ENCODE measurements around the gene POLR3K. TPM values are rescaled to one million over a fixed set of nuclear protein-coding genes. Genes with fewer than 3 reads are reported as not detected.

The POLR3K gene
- total RNA-seq, 1 experiment from 2014 or later: 13.5 TPM

DNA sequence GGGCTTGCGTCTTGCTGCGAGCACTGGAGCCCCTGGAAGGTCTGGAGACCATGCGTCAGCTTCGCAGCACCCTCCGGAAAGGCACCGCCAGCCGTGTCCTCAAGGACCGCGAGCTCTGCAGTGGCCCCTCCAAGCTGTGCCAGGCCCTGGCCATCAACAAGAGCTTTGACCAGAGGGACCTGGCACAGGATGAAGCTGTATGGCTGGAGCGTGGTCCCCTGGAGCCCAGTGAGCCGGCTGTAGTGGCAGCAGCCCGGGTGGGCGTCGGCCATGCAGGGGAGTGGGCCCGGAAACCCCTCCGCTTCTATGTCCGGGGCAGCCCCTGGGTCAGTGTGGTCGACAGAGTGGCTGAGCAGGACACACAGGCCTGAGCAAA lies 32.0 kb upstream of the POLR3K start:
- peaks cover 8% of the 10 kb centered on the region for H3K36me3 ChIP-seq (replicated peaks; ENCODE audit: control insufficient read depth, insufficient read depth, low read length)
- no peak for DNase-seq
- no peaks in the 10 kb centered on the region for H3K27me3 ChIP-seq (ENCODE audit: control insufficient read depth, insufficient read depth, low read length)
- no peak overlapping the region for H3K4me3 ChIP-seq (ENCODE audit: insufficient read depth, low read depth, low read length)

- no peak for DNase-seq
- Histone ChIP-seq H3K36me3 (replicated peaks; ENCODE audit: control insufficient read depth, insufficient read depth, low read length) (peaks cover 8% of the 10 kb centered on the region), H3K27me3 (ENCODE audit: control insufficient read depth, insufficient read depth, low read length) (no peaks in the 10 kb centered on the region), H3K4me3 (ENCODE audit: insufficient read depth, low read depth, low read length) (no peak overlapping the region)
Observed at GRCh38 chr16:84718-85406, 31.5 kb upstream of the POLR3K start.

DNA sequence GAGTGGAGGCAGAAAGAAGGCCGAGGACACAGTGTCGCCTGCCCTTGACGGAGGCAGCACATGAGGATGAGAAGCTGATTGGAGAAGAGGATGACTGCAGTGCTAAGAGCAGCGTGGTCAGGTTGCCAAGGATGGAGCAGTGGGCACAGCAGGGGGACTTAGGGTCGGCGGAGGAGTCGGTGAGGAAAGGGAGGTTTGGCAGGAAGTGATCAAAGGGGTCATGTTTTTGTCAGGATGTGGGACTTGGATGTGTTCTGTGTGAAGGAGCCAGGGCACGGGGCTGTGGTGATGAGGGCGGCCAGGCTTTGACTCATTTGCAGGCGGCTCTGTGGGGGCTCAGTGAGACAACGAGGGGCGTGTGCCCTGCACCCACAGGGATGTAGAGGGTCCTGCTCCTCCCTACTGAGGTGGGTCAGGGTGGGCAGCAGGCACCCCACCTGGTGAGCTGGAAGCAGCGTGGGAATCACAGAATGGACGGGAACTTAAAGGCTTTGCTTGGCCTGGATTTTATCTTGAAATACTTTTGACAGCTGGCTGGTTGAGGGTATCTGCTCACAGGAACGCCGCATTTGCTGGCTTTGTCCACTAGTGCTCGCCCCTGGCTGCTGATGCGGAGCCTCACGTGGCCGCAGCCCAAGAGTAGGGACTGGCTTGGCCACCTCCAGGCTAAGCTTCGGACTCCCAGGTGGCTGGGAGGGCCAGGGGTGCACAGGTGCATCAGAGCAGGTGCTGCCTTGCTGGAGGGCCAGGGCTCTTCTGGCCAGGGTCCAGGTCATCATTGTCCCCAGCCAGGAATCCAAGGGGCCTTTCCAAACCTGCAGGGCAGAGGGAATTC lies 30.6 kb upstream of the POLR3K start:
- no peak for DNase-seq
- Histone ChIP-seq H3K36me3 (replicated peaks; ENCODE audit: control insufficient read depth, insufficient read depth, low read length) (peaks cover 8% of the 10 kb centered on the region), H3K27me3 (ENCODE audit: control insufficient read depth, insufficient read depth, low read length) (no peaks in the 10 kb centered on the region), H3K4me3 (ENCODE audit: insufficient read depth, low read depth, low read length) (no peak overlapping the region)

DNA sequence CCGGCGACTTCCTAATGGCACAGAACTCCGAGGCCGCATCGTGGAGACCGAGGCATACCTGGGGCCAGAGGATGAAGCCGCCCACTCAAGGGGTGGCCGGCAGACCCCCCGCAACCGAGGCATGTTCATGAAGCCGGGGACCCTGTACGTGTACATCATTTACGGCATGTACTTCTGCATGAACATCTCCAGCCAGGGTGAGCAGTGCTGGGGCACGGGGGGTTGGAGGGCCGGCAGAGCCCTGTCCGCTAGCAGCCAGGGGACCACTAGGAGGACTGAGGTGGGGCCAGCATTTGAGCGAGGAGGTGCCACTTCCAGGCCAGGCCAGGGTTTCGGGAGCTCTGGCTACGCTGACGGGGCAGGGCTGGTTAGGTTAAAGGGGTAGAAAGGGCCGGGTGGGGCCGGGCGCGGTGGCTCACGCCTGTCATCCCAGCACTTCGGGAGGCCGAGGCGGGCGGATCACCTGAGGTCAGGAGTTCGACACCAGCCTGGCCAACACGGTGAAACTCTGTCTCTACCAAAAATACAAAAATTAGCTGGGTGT lies 29.7 kb upstream of the POLR3K start:
- no peak overlapping the region for H3K4me3 ChIP-seq (ENCODE audit: insufficient read depth, low read depth, low read length)
- H3K27me3 ChIP-seq (ENCODE audit: control insufficient read depth, insufficient read depth, low read length): no peaks in the 10 kb centered on the region
- DNase-seq: no peak
- H3K36me3 ChIP-seq (replicated peaks; ENCODE audit: control insufficient read depth, insufficient read depth, low read length): peaks cover 7% of the 10 kb centered on the region

GRCh38 chr16:79151-80054 lies 26.0 kb upstream of the POLR3K start:
- no peaks in the 10 kb centered on the region; the same call in 1 of the 2 replicates for H3K36me3 ChIP-seq (replicated peaks; ENCODE audit: control insufficient read depth, insufficient read depth, low read length)
- DNase-seq: no peak
- H3K27me3 ChIP-seq (ENCODE audit: control insufficient read depth, insufficient read depth, low read length): no peaks in the 10 kb centered on the region
- H3K4me3 ChIP-seq (ENCODE audit: insufficient read depth, low read depth, low read length): no peak overlapping the region

- no peaks in the 10 kb centered on the region; the same call in 1 of the 2 replicates for H3K36me3 ChIP-seq (replicated peaks; ENCODE audit: control insufficient read depth, insufficient read depth, low read length)
- H3K27me3 ChIP-seq (ENCODE audit: control insufficient read depth, insufficient read depth, low read length): no peaks in the 10 kb centered on the region
- H3K4me3 ChIP-seq (ENCODE audit: insufficient read depth, low read depth, low read length): peak overlapping the region; percentile 92
- DNase-seq: no peak
Observed at GRCh38 chr16:78444-79150, 25.2 kb upstream of the POLR3K start.

DNA sequence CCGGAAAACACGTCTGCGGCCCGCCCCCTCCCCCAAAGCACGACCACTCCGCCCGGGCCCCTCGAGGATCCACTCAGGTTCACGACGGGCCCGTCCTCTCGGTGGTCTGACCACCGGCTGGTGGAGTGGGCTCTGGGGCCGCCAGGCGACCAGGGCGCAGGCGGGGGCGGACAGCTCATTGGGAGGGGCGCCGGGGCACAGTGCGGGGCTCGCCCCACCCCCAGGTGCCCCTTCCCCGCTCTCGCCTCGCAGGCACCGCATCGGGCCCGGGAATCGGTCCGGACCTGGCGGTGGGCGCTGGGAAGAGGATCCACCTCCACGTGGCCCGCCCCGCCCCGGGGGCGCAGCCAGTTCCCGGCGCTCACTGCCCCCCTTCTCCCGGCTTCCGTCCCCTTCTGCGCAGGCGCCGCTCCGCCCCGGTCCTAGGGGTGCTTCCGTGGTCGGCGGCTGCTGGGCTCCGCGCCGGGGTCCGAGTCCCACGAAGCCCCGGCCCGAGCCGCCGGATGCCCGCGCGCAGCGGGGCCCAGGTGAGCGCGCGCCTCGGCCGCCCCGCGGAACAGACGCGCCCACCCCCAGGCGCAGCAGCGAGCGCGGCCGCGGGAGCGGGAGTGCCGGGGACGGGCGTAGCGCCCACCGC lies 24.5 kb upstream of the POLR3K start, which contains the start of gene MPG:
Gene MPG (plus strand): TSS at position 419 of the 637 bp plus-strand sequence. CDS start 85 bp downstream, at position 504.
- H3K4me3 ChIP-seq (ENCODE audit: insufficient read depth, low read depth, low read length): peak within 1 kb of the TSS; percentile 92
- DNase-seq: peak; percentile 99
- no peaks in the 10 kb centered on the region; the same call in 1 of the 2 replicates for H3K36me3 ChIP-seq (replicated peaks; ENCODE audit: control insufficient read depth, insufficient read depth, low read length)
- H3K27me3 ChIP-seq (ENCODE audit: control insufficient read depth, insufficient read depth, low read length): no peaks in the 10 kb centered on the region

DNA sequence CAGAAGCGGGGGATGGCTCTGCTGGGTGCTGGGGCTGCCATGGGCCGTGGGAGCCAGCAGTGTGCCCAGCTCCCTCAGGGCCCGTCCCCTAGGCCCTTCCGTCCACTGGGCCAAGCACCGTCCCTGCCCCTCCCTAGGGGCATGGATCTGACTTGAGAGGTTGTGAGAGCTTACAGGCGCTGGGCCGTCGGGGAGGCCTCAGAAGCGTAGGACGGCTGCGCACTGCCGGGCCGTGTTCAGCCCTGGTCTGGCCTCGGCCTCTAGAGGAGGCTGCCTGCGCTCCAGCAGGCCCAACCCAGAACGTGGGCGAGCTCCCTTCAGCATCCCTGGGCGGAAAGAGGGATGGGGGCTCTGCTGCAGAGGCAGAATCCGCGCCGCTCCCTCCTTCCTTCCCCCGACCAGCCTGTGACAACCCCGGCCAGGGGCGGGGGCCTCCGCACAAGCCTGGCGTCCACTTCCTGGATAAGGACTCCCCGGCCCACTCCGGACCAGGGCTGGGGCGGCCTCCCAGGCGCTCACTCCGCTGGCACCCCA lies 23.9 kb upstream of the POLR3K start:
- H3K27me3 ChIP-seq (ENCODE audit: control insufficient read depth, insufficient read depth, low read length): no peaks in the 10 kb centered on the region

DNA sequence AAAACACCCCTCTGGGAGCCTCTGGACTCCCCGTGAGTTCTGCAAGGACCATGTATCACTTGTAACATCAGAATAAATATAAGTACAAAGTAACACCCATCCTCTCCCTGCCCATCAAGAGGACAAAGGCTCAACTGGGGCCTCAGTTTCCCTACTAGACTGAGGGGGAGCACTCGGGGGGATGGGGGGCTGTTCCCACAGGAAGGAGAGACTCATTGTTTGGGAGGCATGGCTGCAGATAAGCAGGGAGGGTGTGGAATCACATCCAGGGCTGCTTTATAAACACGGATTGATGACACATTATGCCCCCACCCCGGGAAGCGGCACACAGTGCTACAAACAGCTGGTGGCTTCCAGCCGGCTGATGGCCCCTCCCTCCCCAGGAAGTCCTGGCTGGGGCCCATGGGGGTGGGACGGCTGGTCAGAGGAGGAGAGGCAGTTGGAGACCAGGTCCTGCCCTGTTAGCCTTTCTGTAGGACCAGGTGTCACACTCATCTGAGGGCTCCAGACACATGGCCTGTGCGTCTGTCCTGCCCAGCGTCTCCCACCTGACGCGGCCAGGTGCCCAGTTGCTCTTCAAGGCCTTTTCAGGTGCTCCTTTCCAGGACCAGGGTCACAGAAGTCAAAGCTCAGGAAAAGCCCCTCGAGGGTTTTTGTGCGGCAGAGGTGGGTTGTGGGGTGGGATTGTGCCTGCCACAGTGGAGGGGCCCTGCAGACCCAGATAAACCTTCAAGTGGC lies 23.3 kb upstream of the POLR3K start:
- H3K4me3 ChIP-seq (ENCODE audit: insufficient read depth, low read depth, low read length): no peak overlapping the region
- no peaks in the 10 kb centered on the region; the same call in 1 of the 2 replicates for H3K36me3 ChIP-seq (replicated peaks; ENCODE audit: control insufficient read depth, insufficient read depth, low read length)
- no peaks in the 10 kb centered on the region for H3K27me3 ChIP-seq (ENCODE audit: control insufficient read depth, insufficient read depth, low read length)
- no peak for DNase-seq

More for the DNA sequence above, 23.9 kb upstream of the POLR3K start:
- peak; percentile 93 for DNase-seq
- peak overlapping the region; percentile 92 for H3K4me3 ChIP-seq (ENCODE audit: insufficient read depth, low read depth, low read length)
- no peaks in the 10 kb centered on the region; the same call in 1 of the 2 replicates for H3K36me3 ChIP-seq (replicated peaks; ENCODE audit: control insufficient read depth, insufficient read depth, low read length)

DNA sequence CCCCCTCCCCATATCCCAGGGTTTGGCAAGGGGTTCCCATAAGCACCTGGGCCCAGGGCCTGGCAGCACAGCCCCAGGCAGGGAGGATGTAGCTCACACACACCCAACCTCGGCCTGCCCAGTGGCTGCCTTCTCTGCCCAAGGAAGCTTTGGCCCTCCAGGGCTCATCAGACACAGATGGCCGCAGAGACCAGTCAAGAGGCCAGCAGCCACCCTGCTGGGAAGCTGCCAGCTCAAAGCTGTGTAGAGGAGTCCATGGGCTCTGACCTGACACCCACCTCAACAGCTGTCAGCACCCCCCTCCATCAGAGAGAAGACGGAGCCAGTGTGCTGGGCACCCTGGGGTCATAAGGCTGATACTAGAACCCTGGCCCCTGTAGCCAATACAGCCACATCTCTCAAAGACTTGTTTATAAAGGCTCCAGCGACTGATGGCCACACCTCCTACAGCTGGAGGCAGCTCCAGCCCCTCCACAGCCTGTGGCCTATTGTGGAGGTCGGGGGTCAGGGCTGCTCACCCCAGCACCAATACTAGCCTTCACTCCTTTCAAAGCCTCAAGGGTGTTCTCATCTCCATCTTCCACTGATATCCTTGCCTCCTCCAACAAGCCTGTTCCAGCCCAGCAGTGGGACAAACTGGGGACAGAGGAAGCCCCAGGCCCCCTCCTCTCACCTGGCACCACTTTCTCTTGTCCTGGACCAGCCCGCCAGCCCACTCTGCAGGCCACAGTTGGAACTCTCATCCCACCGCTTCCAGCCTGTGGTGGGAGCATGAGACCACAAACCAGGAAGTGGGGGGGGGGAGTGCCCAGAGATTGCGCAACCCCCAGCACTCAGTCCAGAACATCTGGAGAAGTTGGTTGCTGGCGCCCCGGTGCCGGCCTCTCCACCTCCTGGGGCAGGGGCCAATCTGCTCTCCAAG lies 22.4 kb upstream of the POLR3K start:
- Histone ChIP-seq H3K4me3 (ENCODE audit: insufficient read depth, low read depth, low read length) (no peak overlapping the region), H3K27me3 (ENCODE audit: control insufficient read depth, insufficient read depth, low read length) (no peaks in the 10 kb centered on the region), H3K36me3 (replicated peaks; ENCODE audit: control insufficient read depth, insufficient read depth, low read length) (no peaks in the 10 kb centered on the region; the same call in 1 of the 2 replicates)
- DNase-seq: peak; percentile 87

DNA sequence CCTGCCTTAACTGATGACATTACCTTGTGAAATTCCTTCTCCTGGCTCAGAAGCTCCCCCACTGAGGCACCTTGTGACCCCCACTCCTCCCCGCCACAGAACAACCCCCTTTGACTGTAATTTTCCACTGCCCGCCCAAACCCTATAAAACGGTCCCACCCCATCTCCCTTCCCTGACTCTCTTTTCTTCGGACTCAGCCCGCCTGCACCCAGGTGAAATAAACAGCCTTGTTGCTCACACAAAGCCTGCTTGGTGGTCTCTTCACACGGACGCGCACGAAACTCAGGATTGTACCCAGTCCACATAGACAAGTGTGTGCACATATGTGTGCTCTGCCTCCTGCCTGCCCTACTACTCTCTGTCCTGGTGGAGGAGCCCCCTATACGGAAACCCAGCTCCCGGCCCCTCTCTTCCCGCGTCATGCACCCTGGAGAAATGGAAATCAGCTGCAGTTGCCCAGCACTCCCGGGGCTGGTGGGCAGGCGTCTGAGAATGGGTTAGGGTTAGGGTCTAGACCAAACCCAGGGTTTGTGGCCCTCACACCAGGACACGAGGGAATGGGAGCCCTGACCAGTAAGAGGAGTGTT lies 21.4 kb upstream of the POLR3K start:
- H3K27me3 ChIP-seq (ENCODE audit: control insufficient read depth, insufficient read depth, low read length): no peaks in the 10 kb centered on the region
- DNase-seq: no peak
- no peaks in the 10 kb centered on the region; the same call in 1 of the 2 replicates for H3K36me3 ChIP-seq (replicated peaks; ENCODE audit: control insufficient read depth, insufficient read depth, low read length)
- no peak overlapping the region for H3K4me3 ChIP-seq (ENCODE audit: insufficient read depth, low read depth, low read length)
